T-helper 1 cell (primary cell): ENCODE results near the gene AP2A2.

Source experiments
- DNase-seq, 5 donors: peaks; one replicate each; pipeline ENCODE4 v3.0.0-alpha.2; 2012 to 2020

The AP2A2 gene

GRCh38 chr11:976431-977160, 50.9 kb downstream of the AP2A2 start:
- DNase-seq: no peak

GRCh38 chr11:977830-978720, 52.4 kb downstream of the AP2A2 start:
- DNase-seq: no peak

- DNase-seq: no peak
Measured at GRCh38 chr11:978781-979180, 53.1 kb downstream of the AP2A2 start.

- no peak for DNase-seq
Measured at GRCh38 chr11:980438-981357, 55.0 kb downstream of the AP2A2 start.

- DNase-seq: no peak
Measured at GRCh38 chr11:981764-982163, 56.1 kb downstream of the AP2A2 start.

GRCh38 chr11:984546-984945, 58.9 kb downstream of the AP2A2 start:
- DNase-seq: no peak

GRCh38 chr11:985406-985805, 59.7 kb downstream of the AP2A2 start:
- DNase-seq: no peak

- no peak for DNase-seq
Measured at GRCh38 chr11:985848-986247, 60.2 kb downstream of the AP2A2 start.

GRCh38 chr11:986270-986951, 60.7 kb downstream of the AP2A2 start:
- DNase-seq: no peak

GRCh38 chr11:986952-987305, 61.3 kb downstream of the AP2A2 start:
- no peak for DNase-seq

GRCh38 chr11:987671-988070, 62.0 kb downstream of the AP2A2 start:
- DNase-seq: no peak

- no peak for DNase-seq
Measured at GRCh38 chr11:990101-990500, 64.4 kb downstream of the AP2A2 start.

GRCh38 chr11:991034-991433, 65.4 kb downstream of the AP2A2 start:
- DNase-seq: no peak

GRCh38 chr11:991711-992307, 66.1 kb downstream of the AP2A2 start:
- no peak for DNase-seq

GRCh38 chr11:992577-992976, 66.9 kb downstream of the AP2A2 start:
- DNase-seq: no peak

GRCh38 chr11:993632-994167, 68.0 kb downstream of the AP2A2 start:
- DNase-seq: no peak

- DNase-seq: no peak
Measured at GRCh38 chr11:995044-995751, 69.5 kb downstream of the AP2A2 start.

GRCh38 chr11:995752-996420, 70.2 kb downstream of the AP2A2 start:
- no peak for DNase-seq

GRCh38 chr11:996681-997080, 71.0 kb downstream of the AP2A2 start:
- DNase-seq: no peak

- no peak for DNase-seq
Measured at GRCh38 chr11:997907-998306, 72.2 kb downstream of the AP2A2 start.

GRCh38 chr11:999009-999408, 73.3 kb downstream of the AP2A2 start:
- DNase-seq: no peak
